ENCODE data around the gene PHRF1.

The PHRF1 gene

DNA sequence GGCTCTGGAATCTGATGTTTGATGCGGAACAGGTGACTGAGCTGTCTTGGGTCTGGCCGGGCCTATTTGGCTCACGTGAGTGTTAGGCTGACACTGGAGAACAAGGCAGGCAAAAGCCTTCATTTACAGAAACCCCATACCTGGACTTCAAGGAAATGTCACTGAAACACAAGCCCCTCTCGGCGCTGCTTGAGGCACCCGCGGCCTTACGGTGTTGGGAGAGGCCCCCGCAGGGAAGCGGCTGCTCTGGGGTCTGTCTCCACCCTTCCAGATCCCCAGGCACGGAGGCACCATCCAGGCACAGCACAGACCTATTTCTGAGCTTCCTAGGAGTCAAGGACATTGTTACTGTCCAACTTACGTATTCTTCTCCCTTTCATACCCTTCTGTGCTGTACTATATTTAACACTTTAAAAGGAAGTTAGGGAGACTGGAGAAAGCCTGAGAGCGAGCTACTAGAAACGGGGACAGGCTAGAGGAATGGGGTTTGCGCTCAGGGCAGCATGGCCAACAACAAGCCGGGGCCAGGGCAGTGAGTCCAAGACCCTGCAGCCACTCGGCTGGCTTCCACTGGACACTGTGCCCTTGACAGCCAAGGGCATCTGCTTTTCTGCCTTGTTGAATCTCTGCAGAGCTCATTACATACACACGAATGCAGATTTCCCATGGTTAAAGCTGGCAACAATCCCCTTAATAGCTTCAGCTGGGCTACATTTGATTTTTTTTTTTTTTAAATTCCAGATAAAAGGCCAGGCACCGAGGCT lies 84.6 kb downstream of the PHRF1 start:
- DNase-seq: no peak
